D341Med (cell line): ENCODE results near the gene DNM1.
"Not testable (repeated sequence)": the region's sequence is repeated elsewhere in the genome, so short reads cannot be mapped to it uniquely, and the experiment has no call there.

ENCODE experiments used
- DNase-seq: peaks from one replicate; pipeline ENCODE4 v3.0.0; 2012; ENCODE audit warnings: low spot score

The DNM1 gene

GRCh38 chr9:128279088-128280073 lies 76.2 kb downstream of the DNM1 start:
- not testable (repeated sequence) for DNase-seq

- no peak for DNase-seq
Observed at GRCh38 chr9:128280084-128280622, 77.0 kb downstream of the DNM1 start.

GRCh38 chr9:128282500-128282899 lies 79.3 kb downstream of the DNM1 start:
- DNase-seq: no peak

GRCh38 chr9:128285033-128285784 lies 82.0 kb downstream of the DNM1 start:
- no peak for DNase-seq

GRCh38 chr9:128286440-128286839 lies 83.3 kb downstream of the DNM1 start:
- no peak for DNase-seq

- no peak for DNase-seq
Observed at GRCh38 chr9:128288273-128289004, 85.3 kb downstream of the DNM1 start.

- DNase-seq: no peak
Observed at GRCh38 chr9:128292009-128292408, 88.8 kb downstream of the DNM1 start.

GRCh38 chr9:128293091-128293490 lies 89.9 kb downstream of the DNM1 start:
- DNase-seq: no peak

- no peak for DNase-seq
Observed at GRCh38 chr9:128294142-128294541, 91.0 kb downstream of the DNM1 start.

GRCh38 chr9:128296340-128297220 lies 93.4 kb downstream of the DNM1 start:
- DNase-seq: no peak

- no peak for DNase-seq
Observed at GRCh38 chr9:128297221-128297773, 94.1 kb downstream of the DNM1 start.

GRCh38 chr9:128298535-128299482 lies 95.6 kb downstream of the DNM1 start:
- no peak for DNase-seq

GRCh38 chr9:128304136-128304970 lies 101.2 kb downstream of the DNM1 start:
- DNase-seq: no peak
